NOMO-1 treated with dmso at 0.1 percent for 144 hours (cell line): ENCODE measurements around the gene CCM2L.

Source experiments
- DNase-seq: peaks from one replicate; lab custom pipeline; 2025; ENCODE audit not compliant: unreplicated experiment; lab: John Stamatoyannopoulos, UW

The CCM2L gene

GRCh38 chr20:32010101-32010500 is at the start of gene CCM2L:
CCM2L (plus strand) TSS chr20:32010438; CDS start chr20:32010455, 17 bp downstream.
- no peak for DNase-seq

- DNase-seq: no peak
Measured at GRCh38 chr20:31962761-31963160, 47.5 kb upstream of the CCM2L start.

GRCh38 chr20:31963889-31964288 is 46.3 kb upstream of the CCM2L start:
- no peak for DNase-seq

- no peak for DNase-seq
Measured at GRCh38 chr20:31966991-31967655, 43.1 kb upstream of the CCM2L start.

GRCh38 chr20:31967830-31968249 is 42.4 kb upstream of the CCM2L start, which contains the start of gene XKR7:
XKR7 (plus strand) TSS chr20:31968151; CDS start chr20:31968176, 25 bp downstream.
- DNase-seq: peak; percentile 57

GRCh38 chr20:31968291-31969126 is 41.7 kb upstream of the CCM2L start:
- peak; percentile 29 for DNase-seq

GRCh38 chr20:31969991-31970390 is 40.2 kb upstream of the CCM2L start:
- no peak for DNase-seq

GRCh38 chr20:31972471-31973021 is 37.7 kb upstream of the CCM2L start:
- DNase-seq: no peak

GRCh38 chr20:31974296-31974695 is 35.9 kb upstream of the CCM2L start:
- DNase-seq: no peak

- no peak for DNase-seq
Measured at GRCh38 chr20:31974951-31975487, 35.2 kb upstream of the CCM2L start.

GRCh38 chr20:31975874-31976273 is 34.4 kb upstream of the CCM2L start:
- DNase-seq: no peak

- no peak for DNase-seq
Measured at GRCh38 chr20:31977080-31977479, 33.2 kb upstream of the CCM2L start.

- no peak for DNase-seq
Measured at GRCh38 chr20:31979713-31980426, 30.4 kb upstream of the CCM2L start.

- no peak for DNase-seq
Measured at GRCh38 chr20:31981784-31982183, 28.5 kb upstream of the CCM2L start.

- no peak for DNase-seq
Measured at GRCh38 chr20:31984981-31985471, 25.2 kb upstream of the CCM2L start.

GRCh38 chr20:31987744-31988143 is 22.5 kb upstream of the CCM2L start:
- DNase-seq: no peak

GRCh38 chr20:31988430-31989015 is 21.7 kb upstream of the CCM2L start:
- DNase-seq: no peak

- DNase-seq: no peak
Measured at GRCh38 chr20:31989030-31989645, 21.1 kb upstream of the CCM2L start.

GRCh38 chr20:31990641-31991338 is 19.4 kb upstream of the CCM2L start:
- no peak for DNase-seq
